Lung (tissue), 12 donors: ENCODE measurements around the gene PNLDC1. TPM values are rescaled to one million over a fixed set of nuclear protein-coding genes. Genes with fewer than 3 reads are reported as not detected.

Source experiments
- ATAC-seq: fragments of 200-7000 bp; cut with Tn5 transposase; one replicate; pipeline ENCODE4 v1.9.1; 2020; ENCODE audit warnings: moderate number of reproducible peaks; ENCODE audit not compliant: insufficient read depth, low FRiP score
- DNase-seq, 3 donors: peaks; one replicate each; pipeline ENCODE4 v3.0.0-alpha.2; 2013 to 2017
- H3K27ac ChIP-seq, 2 donors: one replicate each; pipeline ENCODE4 v1.5.1; 2013; ENCODE audit warnings: mild to moderate bottlenecking in 2 of 2, moderate library complexity in 2 of 2, control low read depth in 1 of 2, inconsistent platforms in 1 of 2, low read depth in 1 of 2, low read length in 1 of 2
- H3K27me3 ChIP-seq, 3 donors: one replicate each; pipeline ENCODE4 v1.5.1; 2013; ENCODE audit warnings: low read length in 2 of 3; ENCODE audit not compliant: control insufficient read depth in 3 of 3, insufficient read depth in 3 of 3
- H3K36me3 ChIP-seq, 4 donors: one replicate each; pipeline ENCODE4 v1.5.1; 2013; ENCODE audit warnings: low read length in 4 of 4, mild to moderate bottlenecking in 1 of 4, moderate library complexity in 1 of 4; ENCODE audit not compliant: control insufficient read depth in 4 of 4, insufficient read depth in 4 of 4
- H3K4me1 ChIP-seq, 5 donors: one replicate each; pipeline ENCODE4 v1.5.1; 2013; ENCODE audit warnings: low read length in 5 of 5, mild to moderate bottlenecking in 2 of 5, moderate library complexity in 1 of 5; ENCODE audit not compliant: control insufficient read depth in 5 of 5, insufficient read depth in 5 of 5
- H3K4me3 ChIP-seq: one replicate; pipeline ENCODE4 v1.5.1; 2013; ENCODE audit warnings: mild to moderate bottlenecking, control low read depth, moderate library complexity
- H3K9ac ChIP-seq, 2 donors: one replicate each; pipeline ENCODE4 v1.5.1; 2013; ENCODE audit warnings: low read length in 2 of 2, control low read depth in 1 of 2; ENCODE audit not compliant: insufficient read depth in 1 of 2
- H3K9me3 ChIP-seq, 4 donors: one replicate each; pipeline ENCODE4 v1.5.1; 2013; ENCODE audit warnings: low read length in 3 of 4, mild to moderate bottlenecking in 1 of 4, moderate library complexity in 1 of 4; ENCODE audit not compliant: control insufficient read depth in 4 of 4, insufficient read depth in 3 of 4
- CTCF ChIP-seq: IDR thresholded peaks from 2 replicates; pipeline ENCODE4 v1.5.1; 2012; ENCODE audit warnings: mild to moderate bottlenecking; ENCODE audit errors: control extremely low read depth, extremely low read depth
- WGBS, 2 donors: extraction: QIAGEN DNeasy Blood & Tissue Kit; methylation state at CpG; one replicate each; pipeline ENCODE4 v1.1.7; 2013; 5-methylcytosine and 5-hydroxymethylcytosine counted together
- polyA plus RNA-seq, 2 donors: library from polyadenylated mRNA; stranded (reverse); fragments of 200-250 nt; gene quantifications; one replicate each; pipeline ENCODE4 v1.2.1, GENCODE V29; 2013
- total RNA-seq, 2 donors: library from RNA; depleted of rRNA in 1 of 2; stranded (reverse); fragments of >200 nt in 1 of 2; gene quantifications; one replicate each; pipeline ENCODE4 v1.2.1, GENCODE V29; 2014 to 2021
- donor health status: control.
- donor health status: control.
- donor health status: Bipolar disorder and iron deficiency.
- donor health status: healthy.
- donor health status: DM: yes; HTN: yes; CAD: no.

The PNLDC1 gene
- total and polyA plus RNA-seq, 4 donors: 0.14 to 0.28 (median 0.21) TPM

DNA sequence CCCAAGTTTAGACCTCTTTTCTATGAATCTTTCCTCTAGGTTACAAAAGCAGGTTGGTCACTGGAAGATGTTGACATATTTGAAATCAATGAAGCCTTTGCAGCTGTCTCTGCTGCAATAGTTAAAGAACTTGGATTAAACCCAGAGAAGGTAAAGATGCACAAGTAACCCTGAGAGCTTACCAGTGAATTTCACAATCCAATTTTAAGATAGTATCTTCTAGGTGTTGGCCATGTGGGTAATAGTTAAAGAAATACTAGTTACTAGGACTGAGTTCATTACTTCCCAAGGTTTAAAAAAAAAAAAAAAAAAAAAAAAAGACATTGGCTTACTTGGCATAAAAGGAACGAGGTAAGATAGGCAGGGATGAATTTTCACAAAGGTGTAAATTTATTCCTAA, 21.9 kb upstream of the PNLDC1 start:
- no peak for TF ChIP-seq CTCF
- ATAC-seq: no peak
- no peak for DNase-seq
- Histone ChIP-seq H3K27ac (no peak overlapping the region), H3K9me3 (no peaks in the 10 kb centered on the region), H3K4me3 (no peak overlapping the region), H3K9ac (no peak overlapping the region), H3K36me3 (peaks cover 17 to 60% (median 26%) of the 10 kb centered on the region in 4 donors), H3K4me1 (no peaks in the 10 kb centered on the region), H3K27me3 (no peaks in the 10 kb centered on the region)
- 78 to 89% methylated on average over 1 of the region's 1 CpG for WGBS, 2 donors

DNA sequence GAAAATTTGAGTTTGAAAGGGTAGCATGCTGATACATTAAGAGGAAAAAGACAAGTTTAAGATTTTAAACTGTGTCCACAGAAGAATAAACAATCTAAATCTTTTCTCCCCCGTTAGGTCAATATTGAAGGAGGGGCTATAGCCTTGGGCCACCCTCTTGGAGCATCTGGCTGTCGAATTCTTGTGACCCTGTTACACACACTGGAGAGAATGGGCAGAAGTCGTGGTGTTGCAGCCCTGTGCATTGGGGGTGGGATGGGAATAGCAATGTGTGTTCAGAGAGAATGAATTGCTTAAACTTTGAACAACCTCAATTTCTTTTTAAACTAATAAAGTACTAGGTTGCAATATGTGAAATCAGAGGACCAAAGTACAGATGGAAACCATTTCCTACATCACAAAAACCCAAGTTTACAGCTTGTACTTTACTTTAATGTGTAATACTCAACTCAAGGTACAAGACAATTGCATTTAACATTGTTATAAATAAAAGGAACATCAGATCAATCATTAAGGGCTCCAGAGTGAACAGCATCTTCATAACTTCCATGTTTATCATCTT, 21.5 kb upstream of the PNLDC1 start:
- H3K27me3 ChIP-seq: no peaks in the 10 kb centered on the region
- no peaks in the 10 kb centered on the region for H3K9me3 ChIP-seq
- H3K4me1 ChIP-seq: no peaks in the 10 kb centered on the region
- no peak overlapping the region for H3K9ac ChIP-seq
- no peak overlapping the region for H3K4me3 ChIP-seq
- WGBS, 2 donors: 76 to 91% methylated on average over 3 of the region's 3 CpGs
- H3K36me3 ChIP-seq: peaks cover 21 to 64% (median 29%) of the 10 kb centered on the region in 4 donors
- DNase-seq: no peak
- TF ChIP-seq CTCF: no peak
- H3K27ac ChIP-seq: no peak overlapping the region
- no peak for ATAC-seq

- DNase-seq (no peak), ATAC-seq (no peak)
- Histone ChIP-seq H3K9me3 (no peaks in the 10 kb centered on the region), H3K4me3 (peak overlapping the region; percentile 90), H3K9ac (peak overlapping the region; percentile 59 to 93), H3K4me1 (peaks cover 7 to 27% (median 9%) of the 10 kb centered on the region in 5 donors), H3K27me3 (no peaks in the 10 kb centered on the region), H3K27ac (no peak overlapping the region), H3K36me3 (peaks cover 11 to 41% (median 21%) of the 10 kb centered on the region in 4 donors)
- 32 to 58% methylated on average over 15 of the region's 15 CpGs for WGBS, 2 donors
- TF ChIP-seq CTCF: no peak
Measured at GRCh38 chr6:159788276-159788675, 11.8 kb upstream of the PNLDC1 start.
